Parathyroid adenoma (tissue), 2 donors: ENCODE measurements around the gene LRRC73.

Experiments
- H2AFZ ChIP-seq: fragments of 300-600 bp; sonication (generic); one replicate; pipeline ENCODE4 v1.7.0; 2017; ENCODE audit warnings: antibody characterized with exemption, mild to moderate bottlenecking
- H3K27ac ChIP-seq: fragments of 300-600 bp; sonication (generic); one replicate; pipeline ENCODE4 v1.7.0; 2017
- H3K27me3 ChIP-seq: fragments of 300-600 bp; sonication (generic); one replicate; pipeline ENCODE4 v1.7.0; 2017; ENCODE audit warnings: low read length; ENCODE audit not compliant: control insufficient read depth, insufficient read depth
- H3K36me3 ChIP-seq: fragments of 300-600 bp; sonication (generic); one replicate; pipeline ENCODE4 v1.7.0; 2017; ENCODE audit warnings: low read length; ENCODE audit not compliant: control insufficient read depth, insufficient read depth
- H3K4me1 ChIP-seq: fragments of 300-600 bp; sonication (generic); one replicate; pipeline ENCODE4 v1.7.0; 2017; ENCODE audit warnings: control low read depth
- H3K4me2 ChIP-seq: fragments of 300-600 bp; sonication (generic); one replicate; pipeline ENCODE4 v1.7.0; 2017; ENCODE audit warnings: low read length
- H3K4me3 ChIP-seq: fragments of 300-600 bp; sonication (generic); one replicate; pipeline ENCODE4 v1.7.0; 2017; ENCODE audit warnings: low read depth, low read length
- H3K79me2 ChIP-seq: fragments of 300-600 bp; sonication (generic); one replicate; pipeline ENCODE4 v1.7.0; 2017; ENCODE audit warnings: control low read depth
- H3K9ac ChIP-seq: fragments of 300-600 bp; sonication (generic); one replicate; pipeline ENCODE4 v1.7.0; 2017; ENCODE audit warnings: mild to moderate bottlenecking
- H3K9me3 ChIP-seq: fragments of 300-600 bp; sonication (generic); one replicate; pipeline ENCODE4 v1.7.0; 2017; ENCODE audit warnings: low read length; ENCODE audit not compliant: control insufficient read depth
- CTCF ChIP-seq: fragments of 300-600 bp; sonication (generic); IDR thresholded peaks from one replicate; pipeline ENCODE4 v1.7.0; 2017; ENCODE audit warnings: antibody characterized with exemption, mild to moderate bottlenecking
- donor health status: primary hyperparathyroidism.

Gene LRRC73

GRCh38 chr6:43494321-43494720 is 15.8 kb downstream of the LRRC73 start:
- Histone ChIP-seq H3K4me1 (peaks cover 2% of the 10 kb centered on the region), H3K27me3 (no peaks in the 10 kb centered on the region), H3K79me2 (peaks cover 20% of the 10 kb centered on the region), H2AFZ (no peak overlapping the region), H3K36me3 (no peaks in the 10 kb centered on the region), H3K27ac (no peak overlapping the region), H3K9me3 (no peaks in the 10 kb centered on the region), H3K4me2 (no peak overlapping the region), H3K9ac (no peak overlapping the region), H3K4me3 (no peak overlapping the region)
- TF ChIP-seq CTCF = no peak

- Histone ChIP-seq H3K4me3 (no peak overlapping the region), H3K4me2 (no peak overlapping the region), H2AFZ (no peak overlapping the region), H3K36me3 (no peaks in the 10 kb centered on the region), H3K27ac (no peak overlapping the region), H3K4me1 (peaks cover 2% of the 10 kb centered on the region), H3K27me3 (no peaks in the 10 kb centered on the region), H3K9me3 (no peaks in the 10 kb centered on the region), H3K79me2 (peaks cover 24% of the 10 kb centered on the region), H3K9ac (no peak overlapping the region)
- TF ChIP-seq CTCF = no peak
These were observed 16.3 kb downstream of the LRRC73 start for GRCh38 chr6:43493833-43494232.

DNA sequence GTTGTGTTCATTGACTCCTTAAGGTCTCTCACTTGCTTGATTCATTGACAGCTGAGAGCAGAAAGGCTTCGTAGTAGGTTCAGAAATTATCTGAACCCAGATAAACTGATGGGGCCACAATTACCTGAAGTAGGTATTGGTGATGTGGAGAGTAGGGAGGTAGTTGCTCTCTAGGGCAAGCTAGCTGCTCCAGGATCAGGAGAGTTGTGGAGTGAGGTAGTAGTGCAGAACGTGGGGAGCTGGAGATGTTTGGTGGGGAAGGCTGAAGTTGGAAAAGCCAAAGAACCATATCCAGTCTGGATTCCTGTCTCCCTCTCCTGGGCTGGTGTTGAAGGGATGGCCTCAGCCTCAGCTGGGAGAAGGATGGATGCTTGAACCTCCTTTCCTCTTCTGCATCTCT is 16.9 kb downstream of the LRRC73 start:
- no peaks in the 10 kb centered on the region for H3K36me3 ChIP-seq
- no peak for TF ChIP-seq CTCF
- H3K27me3 ChIP-seq = no peaks in the 10 kb centered on the region
- peaks cover 2% of the 10 kb centered on the region for H3K4me1 ChIP-seq
- no peak overlapping the region for H3K27ac ChIP-seq
- no peak overlapping the region for H3K9ac ChIP-seq
- H2AFZ ChIP-seq = no peak overlapping the region
- no peaks in the 10 kb centered on the region for H3K9me3 ChIP-seq
- no peak overlapping the region for H3K4me3 ChIP-seq
- no peak overlapping the region for H3K4me2 ChIP-seq
- peaks cover 24% of the 10 kb centered on the region for H3K79me2 ChIP-seq

DNA sequence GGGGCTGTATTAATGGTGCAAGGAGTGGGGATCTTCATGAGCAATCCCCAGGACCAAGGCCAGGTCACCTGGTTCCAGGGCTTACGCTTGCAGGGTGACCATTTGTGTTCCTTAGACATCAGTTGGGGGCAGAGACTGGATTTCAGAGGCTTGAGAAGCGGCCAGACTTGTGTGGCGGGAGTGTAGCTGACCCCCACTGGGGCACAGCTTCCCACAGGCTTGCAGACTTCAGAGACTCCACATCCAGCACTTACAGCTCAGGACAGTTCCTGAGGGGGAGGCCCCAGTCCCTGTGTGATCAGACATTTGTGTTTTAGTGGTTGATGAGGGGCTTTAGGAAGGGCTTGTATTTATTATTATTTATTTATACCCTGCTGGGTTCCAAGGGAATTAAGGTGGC is 17.5 kb downstream of the LRRC73 start:
- Histone ChIP-seq H3K4me1 (peaks cover 2% of the 10 kb centered on the region), H3K4me3 (no peak overlapping the region), H3K27ac (no peak overlapping the region), H3K36me3 (no peaks in the 10 kb centered on the region), H3K9ac (no peak overlapping the region), H3K9me3 (no peaks in the 10 kb centered on the region), H3K4me2 (no peak overlapping the region), H3K27me3 (no peaks in the 10 kb centered on the region), H2AFZ (no peak overlapping the region), H3K79me2 (peaks cover 24% of the 10 kb centered on the region)
- no peak for TF ChIP-seq CTCF

- no peak overlapping the region for H3K9ac ChIP-seq
- H2AFZ ChIP-seq = no peak overlapping the region
- H3K9me3 ChIP-seq = no peaks in the 10 kb centered on the region
- H3K36me3 ChIP-seq = no peaks in the 10 kb centered on the region
- peaks cover 30% of the 10 kb centered on the region for H3K79me2 ChIP-seq
- TF ChIP-seq CTCF = no peak
- no peaks in the 10 kb centered on the region for H3K27me3 ChIP-seq
- H3K27ac ChIP-seq = no peak overlapping the region
- no peak overlapping the region for H3K4me2 ChIP-seq
- no peak overlapping the region for H3K4me3 ChIP-seq
- peaks cover 2% of the 10 kb centered on the region for H3K4me1 ChIP-seq
These were observed 18.1 kb downstream of the LRRC73 start for GRCh38 chr6:43491750-43492661.
